Bronchial epithelial cell (primary cell): ENCODE data around the gene MEMO1. TPM values are rescaled to one million over a fixed set of nuclear protein-coding genes. Genes with fewer than 3 reads are reported as not detected.
"Not testable (repeated sequence)": the region's sequence is repeated elsewhere in the genome, so short reads cannot be mapped to it uniquely, and the experiment has no call there.

ENCODE experiments used
- DNase-seq: peaks from one replicate; pipeline ENCODE4 v3.0.0-alpha.2; 2010; ENCODE audit warnings: low read depth
- FAIRE-seq: peaks from 2 replicates; lab custom pipeline; 2011; peaks lifted over from hg19 to GRCh38; lab: Jason Lieb, UNC
- H3K27me3 ChIP-seq: 2 replicates; pipeline ENCODE4 v1.5.1; 2011; ENCODE audit warnings: low read length; ENCODE audit not compliant: control insufficient read depth, insufficient read depth
- H3K36me3 ChIP-seq: 2 replicates; pipeline ENCODE4 v1.5.1; 2011; ENCODE audit warnings: low read length; ENCODE audit not compliant: control insufficient read depth, insufficient read depth
- H3K4me3 ChIP-seq: 2 replicates; pipeline ENCODE4 v1.5.1; 2011; ENCODE audit warnings: mild to moderate bottlenecking, low read depth, low read length, control low read depth
- total RNA-seq: library from RNA; depleted of rRNA; stranded (reverse); fragments of >200 nt; gene quantifications from 2 replicates; pipeline ENCODE4 v1.2.1, GENCODE V29; 2014
- TF ChIP-seq, protein P1 (sequence below): IDR thresholded peaks from 2 replicates; pipeline ENCODE4 v1.5.1; 2011; ENCODE audit warnings: mild to moderate bottlenecking, moderate library complexity, low read length, control low read depth, inconsistent platforms; ENCODE audit not compliant: insufficient read depth, severe bottlenecking

Gene MEMO1
- total RNA-seq, 1 donor from 2014 or later, result 29.2 TPM

DNA sequence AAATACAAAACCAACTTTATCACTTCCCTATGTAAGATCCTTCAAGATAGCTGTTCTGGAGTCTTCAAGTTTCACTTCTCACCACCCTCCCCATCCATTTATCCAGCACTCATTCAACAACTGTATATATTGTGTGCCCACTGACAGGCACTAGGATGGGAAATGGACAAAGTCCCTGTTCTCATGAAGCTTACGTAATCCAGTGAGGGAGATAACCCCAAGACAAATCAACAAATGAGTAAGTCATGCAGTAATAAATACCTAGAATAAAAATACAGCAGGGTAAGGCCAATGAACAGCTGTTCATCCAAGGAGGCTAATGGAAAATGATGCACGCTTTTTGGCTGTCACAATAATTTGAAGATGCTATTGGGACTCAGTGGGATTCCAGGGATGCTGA lies 133.8 kb downstream of the MEMO1 start:
- Histone ChIP-seq H3K27me3 (no peaks in the 10 kb centered on the region), H3K36me3 (peaks cover under 1% of the 10 kb centered on the region), H3K4me3 (no peak overlapping the region)
- TF ChIP-seq, protein P1, sequence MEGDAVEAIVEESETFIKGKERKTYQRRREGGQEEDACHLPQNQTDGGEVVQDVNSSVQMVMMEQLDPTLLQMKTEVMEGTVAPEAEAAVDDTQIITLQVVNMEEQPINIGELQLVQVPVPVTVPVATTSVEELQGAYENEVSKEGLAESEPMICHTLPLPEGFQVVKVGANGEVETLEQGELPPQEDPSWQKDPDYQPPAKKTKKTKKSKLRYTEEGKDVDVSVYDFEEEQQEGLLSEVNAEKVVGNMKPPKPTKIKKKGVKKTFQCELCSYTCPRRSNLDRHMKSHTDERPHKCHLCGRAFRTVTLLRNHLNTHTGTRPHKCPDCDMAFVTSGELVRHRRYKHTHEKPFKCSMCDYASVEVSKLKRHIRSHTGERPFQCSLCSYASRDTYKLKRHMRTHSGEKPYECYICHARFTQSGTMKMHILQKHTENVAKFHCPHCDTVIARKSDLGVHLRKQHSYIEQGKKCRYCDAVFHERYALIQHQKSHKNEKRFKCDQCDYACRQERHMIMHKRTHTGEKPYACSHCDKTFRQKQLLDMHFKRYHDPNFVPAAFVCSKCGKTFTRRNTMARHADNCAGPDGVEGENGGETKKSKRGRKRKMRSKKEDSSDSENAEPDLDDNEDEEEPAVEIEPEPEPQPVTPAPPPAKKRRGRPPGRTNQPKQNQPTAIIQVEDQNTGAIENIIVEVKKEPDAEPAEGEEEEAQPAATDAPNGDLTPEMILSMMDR, result no peak
- DNase-seq, result no peak
- no peak for FAIRE-seq

DNA sequence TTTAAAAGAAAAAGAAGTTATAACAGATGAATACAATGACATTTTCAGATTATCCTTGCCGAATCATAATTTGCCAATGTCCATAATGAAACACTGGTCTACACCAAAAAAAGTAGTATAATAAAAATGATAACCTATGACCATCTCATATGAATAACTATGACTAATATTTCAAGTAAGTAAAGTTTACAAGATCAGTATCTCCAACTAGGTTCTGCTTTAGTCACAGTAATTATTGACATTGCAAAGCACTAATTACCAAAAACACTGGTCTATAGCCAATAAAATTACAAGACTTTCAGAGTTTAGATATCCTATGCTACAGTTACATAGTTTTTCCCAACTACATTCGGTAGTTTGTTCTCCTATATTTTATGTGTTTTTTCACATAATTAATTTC lies 136.7 kb downstream of the MEMO1 start:
- no peak for DNase-seq
- FAIRE-seq, result no peak

DNA sequence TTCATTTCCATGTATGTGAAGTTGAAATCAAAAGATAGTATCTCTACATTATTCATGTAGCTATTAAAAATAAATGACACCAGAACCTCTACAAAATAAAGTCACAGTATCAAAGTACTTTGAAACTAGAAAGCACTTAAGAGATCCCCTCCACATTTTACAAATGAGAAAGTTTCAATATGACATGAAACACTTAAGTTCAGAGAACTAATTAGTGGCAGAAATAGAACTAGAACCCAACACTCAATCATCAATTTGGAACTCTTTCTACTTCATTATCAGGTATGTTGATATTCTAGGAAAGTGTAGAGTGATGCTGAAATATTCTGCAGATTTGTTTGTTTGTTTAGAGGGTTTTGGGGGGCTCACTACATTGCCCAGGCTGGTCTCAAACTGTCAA lies 145.6 kb downstream of the MEMO1 start:
- FAIRE-seq (no peak), DNase-seq (no peak)
- H3K36me3 ChIP-seq, result peaks cover 1% of the 10 kb centered on the region

More for the DNA sequence above, 136.7 kb downstream of the MEMO1 start:
- TF ChIP-seq, protein P1, result no peak
- Histone ChIP-seq H3K36me3 (no peaks in the 10 kb centered on the region), H3K27me3 (no peaks in the 10 kb centered on the region), H3K4me3 (no peak overlapping the region)

DNA sequence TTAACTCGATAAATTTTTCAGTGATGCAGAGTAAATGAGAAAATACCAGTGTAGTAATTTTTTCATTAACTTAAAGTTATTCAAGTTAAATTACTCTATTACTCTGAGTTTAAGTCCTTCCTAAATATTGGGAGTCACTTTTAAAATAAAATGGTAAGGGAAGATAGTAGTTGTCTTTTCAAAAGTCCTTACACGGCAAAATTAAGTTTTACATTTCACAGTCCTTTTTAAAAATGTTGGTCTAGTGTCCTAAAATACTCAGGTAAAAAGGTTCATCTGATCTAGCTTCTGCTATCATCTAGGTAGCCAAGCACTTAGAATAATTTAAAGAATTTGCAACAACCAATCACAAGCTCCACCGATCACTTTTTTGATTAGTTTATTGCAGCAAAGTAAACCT lies 146.9 kb downstream of the MEMO1 start:
- H3K36me3 ChIP-seq, result peaks cover 1% of the 10 kb centered on the region
- TF ChIP-seq, protein P1, result no peak
- DNase-seq (no peak), FAIRE-seq (no peak)
- H3K4me3 ChIP-seq, result no peak overlapping the region
- no peaks in the 10 kb centered on the region for H3K27me3 ChIP-seq

More for the DNA sequence above, 145.6 kb downstream of the MEMO1 start:
- Histone ChIP-seq H3K4me3 (no peak overlapping the region), H3K27me3 (no peaks in the 10 kb centered on the region)
- TF ChIP-seq, protein P1, result no peak

DNA sequence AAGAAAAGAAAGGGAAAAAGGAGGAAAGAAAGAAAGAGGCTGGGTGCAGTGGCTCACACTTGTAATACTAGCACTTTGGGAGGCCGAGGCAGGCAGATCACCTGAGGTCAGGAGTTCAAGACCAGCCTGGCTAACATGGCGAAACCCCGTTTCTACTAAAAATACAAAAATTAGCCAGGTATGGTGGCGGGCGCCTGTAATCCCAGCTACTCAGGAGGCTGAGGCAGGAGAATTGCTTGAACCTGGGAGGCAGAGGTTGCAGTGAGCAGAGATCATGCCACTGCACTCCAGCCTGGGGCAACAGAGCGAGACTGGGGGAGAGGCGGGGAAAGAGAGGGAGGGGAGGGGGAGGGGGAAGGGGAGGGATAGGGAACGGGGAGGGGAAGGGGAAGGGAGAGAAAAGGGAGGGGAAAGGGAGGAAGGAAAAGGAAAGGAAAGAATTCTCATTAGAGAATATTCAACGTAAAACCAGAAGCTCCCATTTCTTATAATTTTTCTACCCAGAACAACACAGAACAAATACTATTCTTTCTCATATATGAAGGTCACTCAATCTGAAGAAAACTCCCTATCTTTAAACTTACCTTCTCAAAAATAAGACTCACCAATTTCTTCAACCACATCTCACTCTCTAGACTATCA lies 147.7 kb downstream of the MEMO1 start:
- not testable (repeated sequence) for H3K27me3 ChIP-seq, DNase-seq, H3K4me3 ChIP-seq, FAIRE-seq, H3K36me3 ChIP-seq

DNA sequence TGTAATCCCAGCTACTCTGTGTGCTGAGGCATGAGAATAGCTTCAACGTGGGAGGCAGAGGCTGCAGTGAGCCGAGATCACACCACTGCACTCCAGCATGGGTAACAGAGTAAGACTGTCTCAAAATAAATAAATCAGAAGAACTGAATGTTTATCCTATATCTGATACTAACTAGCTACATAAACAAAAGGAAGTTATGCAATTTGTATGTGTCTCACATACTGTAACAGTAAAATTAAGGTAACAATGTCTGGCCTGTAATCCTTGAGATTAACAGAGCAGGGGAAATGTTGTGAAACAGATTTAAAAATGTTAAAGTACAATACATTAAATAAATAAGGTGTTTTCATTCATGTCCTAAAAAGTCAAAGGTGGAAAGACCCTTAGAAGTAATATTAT lies 150.8 kb downstream of the MEMO1 start:
- DNase-seq (no peak), FAIRE-seq (no peak)
- no peak overlapping the region for H3K4me3 ChIP-seq
- no peaks in the 10 kb centered on the region for H3K36me3 ChIP-seq
- TF ChIP-seq, protein P1, result no peak
- H3K27me3 ChIP-seq, result no peaks in the 10 kb centered on the region
